Hepatocyte (in vitro differentiated cells): ENCODE data around the gene KDM6A.

Experiments
- EZH2 ChIP-seq: fragments of 200-600 bp; sonication (generic); IDR thresholded peaks from 2 replicates; pipeline ENCODE4 v1.6.1; 2016; ENCODE audit warnings: antibody characterized with exemption, mild to moderate bottlenecking, borderline replicate concordance
- TF ChIP-seq, protein P1 (sequence below): fragments of 200-600 bp; sonication (generic); IDR thresholded peaks from 2 replicates; pipeline ENCODE4 v1.5.1; 2016; ENCODE audit warnings: antibody characterized with exemption, mild to moderate bottlenecking; ENCODE audit not compliant: poor library complexity

DNA sequence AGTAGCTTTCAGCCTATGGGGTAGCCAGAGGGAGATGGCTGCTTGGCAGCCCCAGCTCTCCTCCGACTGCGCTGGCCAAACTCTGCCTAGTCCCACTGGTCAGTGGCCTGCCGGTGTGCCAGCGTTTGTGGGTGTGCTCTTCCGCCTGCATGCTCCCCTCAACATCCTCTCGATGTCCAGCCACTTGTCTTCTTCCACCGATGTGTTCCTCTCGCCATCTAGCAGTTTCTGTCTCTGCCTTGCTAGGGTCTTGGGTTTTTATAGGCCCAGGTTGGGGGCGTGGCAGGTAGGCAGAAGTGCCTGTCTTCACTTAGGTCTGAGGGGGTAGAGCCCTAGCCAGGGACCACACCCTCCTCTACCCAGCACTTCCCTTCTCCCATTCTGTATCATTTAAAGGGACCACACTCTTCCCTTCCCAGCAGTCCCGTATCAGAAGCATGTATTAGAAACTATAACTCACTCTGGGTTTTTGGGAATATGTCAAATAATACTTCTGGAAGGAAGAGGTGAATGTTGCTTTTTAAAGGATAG is 124.4 kb downstream of the KDM6A start:
- TF ChIP-seq EZH2 = no peak
- TF ChIP-seq, protein P1, sequence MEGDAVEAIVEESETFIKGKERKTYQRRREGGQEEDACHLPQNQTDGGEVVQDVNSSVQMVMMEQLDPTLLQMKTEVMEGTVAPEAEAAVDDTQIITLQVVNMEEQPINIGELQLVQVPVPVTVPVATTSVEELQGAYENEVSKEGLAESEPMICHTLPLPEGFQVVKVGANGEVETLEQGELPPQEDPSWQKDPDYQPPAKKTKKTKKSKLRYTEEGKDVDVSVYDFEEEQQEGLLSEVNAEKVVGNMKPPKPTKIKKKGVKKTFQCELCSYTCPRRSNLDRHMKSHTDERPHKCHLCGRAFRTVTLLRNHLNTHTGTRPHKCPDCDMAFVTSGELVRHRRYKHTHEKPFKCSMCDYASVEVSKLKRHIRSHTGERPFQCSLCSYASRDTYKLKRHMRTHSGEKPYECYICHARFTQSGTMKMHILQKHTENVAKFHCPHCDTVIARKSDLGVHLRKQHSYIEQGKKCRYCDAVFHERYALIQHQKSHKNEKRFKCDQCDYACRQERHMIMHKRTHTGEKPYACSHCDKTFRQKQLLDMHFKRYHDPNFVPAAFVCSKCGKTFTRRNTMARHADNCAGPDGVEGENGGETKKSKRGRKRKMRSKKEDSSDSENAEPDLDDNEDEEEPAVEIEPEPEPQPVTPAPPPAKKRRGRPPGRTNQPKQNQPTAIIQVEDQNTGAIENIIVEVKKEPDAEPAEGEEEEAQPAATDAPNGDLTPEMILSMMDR = no peak
